Tibial nerve (tissue), 4 donors: ENCODE results near the gene NEMF. TPM values are rescaled to one million over a fixed set of nuclear protein-coding genes. Genes with fewer than 3 reads are reported as not detected.
"Not testable (repeated sequence)": the region's sequence is repeated elsewhere in the genome, so short reads cannot be mapped to it uniquely, and the experiment has no call there.

Experiments used
- DNase-seq, 2 donors: peaks; one replicate each; pipeline ENCODE4 v3.0.0-alpha.2; 2019; ENCODE audit warnings: low spot score in 2 of 2
- H3K27ac ChIP-seq, 4 donors: fragments of 200-600 bp; sonication (generic) in 3 of 4; one replicate each; pipeline ENCODE4 v1.5.1; 2017 to 2019; ENCODE audit warnings: mild to moderate bottlenecking in 1 of 4
- H3K27me3 ChIP-seq, 2 donors: fragments of 200-600 bp; sonication (generic) in 1 of 2; one replicate each; pipeline versions ENCODE4 v1.5.1 to v1.6.0; 2017 to 2019
- H3K36me3 ChIP-seq, 3 donors: fragments of 200-600 bp; sonication (generic); one replicate each; pipeline ENCODE4 v1.5.1; 2018 to 2019
- H3K4me1 ChIP-seq, 4 donors: fragments of 200-600 bp; sonication (generic) in 3 of 4; one replicate each; pipeline ENCODE4 v1.5.1; 2017 to 2019
- H3K4me3 ChIP-seq, 4 donors: fragments of 200-600 bp; sonication (generic) in 3 of 4; one replicate each; pipeline ENCODE4 v1.5.1; 2017 to 2019; ENCODE audit warnings: mild to moderate bottlenecking in 1 of 4, moderate library complexity in 1 of 4
- H3K9me3 ChIP-seq, 4 donors: fragments of 200-600 bp; sonication (generic) in 3 of 4; one replicate each; pipeline ENCODE4 v1.5.1; 2017 to 2019
- CTCF ChIP-seq, 5 experiments: fragments of 200-600 bp in 3 of 5; fragments of 450-650 bp in 2 of 5; sonication (generic) in 3 of 5; IDR thresholded peaks; one replicate each; pipeline ENCODE4 v1.5.1; 2016 to 2019; ENCODE audit warnings: antibody characterized with exemption in 5 of 5, mild to moderate bottlenecking in 3 of 5, moderate library complexity in 2 of 5
- EP300 ChIP-seq, 2 donors: sonication (generic); formaldehyde crosslinking; IDR thresholded peaks; one replicate each; pipeline ENCODE4 v1.6.1; 2017; ENCODE audit warnings: antibody characterized with exemption in 2 of 2, mild to moderate bottlenecking in 1 of 2
- POLR2A ChIP-seq, 2 donors: fragments of 450-650 bp; IDR thresholded peaks; one replicate each; pipeline ENCODE4 v1.6.1; 2017; ENCODE audit warnings: antibody characterized with exemption in 2 of 2, mild to moderate bottlenecking in 2 of 2, moderate library complexity in 2 of 2
- WGBS, 2 donors: methylation state at CpG; one replicate each; pipeline ENCODE4 v1.1.5; 2018; 5-methylcytosine and 5-hydroxymethylcytosine counted together
- total RNA-seq, 4 donors: library from RNA; depleted of rRNA; stranded (reverse); fragments of >200 nt; gene quantifications; one replicate each; pipeline ENCODE4 v1.1.0, GENCODE V29; 2016

Gene NEMF
- total RNA-seq, 4 donors from 2014 or later = 100 to 215 (median 138) TPM

GRCh38 chr14:49783394-49784014, 69.1 kb downstream of the NEMF start:
- no peak overlapping the region for H3K27ac ChIP-seq
- H3K9me3 ChIP-seq = no peaks in the 10 kb centered on the region
- H3K4me3 ChIP-seq = no peak overlapping the region
- TF ChIP-seq POLR2A (IDR thresholded peaks at IDR 0.05) (no peak), CTCF (IDR thresholded peaks at IDR 0.05) (no peak), EP300 (IDR thresholded peaks at IDR 0.05) (no peak)
- no peak for DNase-seq
- 82 to 84% methylated on average over 3 of the region's 3 CpGs for WGBS, 2 donors
- no peaks in the 10 kb centered on the region for H3K27me3 ChIP-seq
- peaks cover 4 to 99% (median 11%) of the 10 kb centered on the region in 3 donors for H3K36me3 ChIP-seq
- H3K4me1 ChIP-seq = no peaks in the 10 kb centered on the region

GRCh38 chr14:49781040-49781439, 71.5 kb downstream of the NEMF start:
- not testable (repeated sequence) for H3K4me3 ChIP-seq, H3K4me1 ChIP-seq, H3K9me3 ChIP-seq, DNase-seq, H3K27ac ChIP-seq, H3K27me3 ChIP-seq
- WGBS, 2 donors = 93 to 96% methylated on average over 7 of the region's 7 CpGs
- peaks cover 4 to 99% (median 5%) of the 10 kb centered on the region in 3 donors for H3K36me3 ChIP-seq

- H3K4me1 ChIP-seq = no peaks in the 10 kb centered on the region
- H3K36me3 ChIP-seq = peaks cover 4 to 94% (median 5%) of the 10 kb centered on the region in 3 donors
- no peak overlapping the region for H3K27ac ChIP-seq
- no peaks in the 10 kb centered on the region for H3K9me3 ChIP-seq
- 94 to 100% methylated on average over 2 of the region's 2 CpGs for WGBS, 2 donors
- H3K4me3 ChIP-seq = no peak overlapping the region
- DNase-seq = no peak
- TF ChIP-seq POLR2A (IDR thresholded peaks at IDR 0.05) = no peak
- TF ChIP-seq EP300 (IDR thresholded peaks at IDR 0.05) = no peak
- no peak for TF ChIP-seq CTCF (IDR thresholded peaks at IDR 0.05)
- H3K27me3 ChIP-seq = no peaks in the 10 kb centered on the region
Measured at GRCh38 chr14:49778421-49778820, 74.2 kb downstream of the NEMF start.

GRCh38 chr14:49774106-49774505, 78.5 kb downstream of the NEMF start:
- no peak for TF ChIP-seq CTCF (IDR thresholded peaks at IDR 0.05)
- no peak for TF ChIP-seq EP300 (IDR thresholded peaks at IDR 0.05)
- no peak for TF ChIP-seq POLR2A (IDR thresholded peaks at IDR 0.05)
- H3K36me3 ChIP-seq = peaks cover 0 to 64% (median 0%) of the 10 kb centered on the region in 3 donors
- WGBS, 2 donors = 91 to 97% methylated on average over 1 of the region's 1 CpG
- DNase-seq = no peak
- H3K27me3 ChIP-seq = no peaks in the 10 kb centered on the region
- no peak overlapping the region for H3K27ac ChIP-seq
- no peak overlapping the region for H3K4me3 ChIP-seq
- peaks cover 0 to 28% (median 20%) of the 10 kb centered on the region in 4 donors for H3K4me1 ChIP-seq
- H3K9me3 ChIP-seq = no peaks in the 10 kb centered on the region

- not testable (repeated sequence) for H3K27me3 ChIP-seq, H3K4me3 ChIP-seq, H3K27ac ChIP-seq, DNase-seq, H3K9me3 ChIP-seq
- Histone ChIP-seq H3K36me3 (peaks cover 0 to 40% (median 0%) of the 10 kb centered on the region in 3 donors), H3K4me1 (peaks cover 0 to 35% (median 27%) of the 10 kb centered on the region in 4 donors)
- WGBS, 2 donors = 88 to 91% methylated on average over 10 of the region's 10 CpGs
Measured at GRCh38 chr14:49771691-49772090, 80.9 kb downstream of the NEMF start.

- H3K9me3 ChIP-seq = no peaks in the 10 kb centered on the region
- H3K4me1 ChIP-seq = peaks cover 0 to 37% (median 29%) of the 10 kb centered on the region in 4 donors
- no peaks in the 10 kb centered on the region for H3K27me3 ChIP-seq
- WGBS, 2 donors = 27 to 33% methylated on average over 4 of the region's 4 CpGs
- peak overlapping the region in 3 of 4 donors; percentile 62 to 99 (median 97) for H3K27ac ChIP-seq
- TF ChIP-seq CTCF (IDR thresholded peaks at IDR 0.05) = no peak
- no peak for TF ChIP-seq POLR2A (IDR thresholded peaks at IDR 0.05)
- no peak for TF ChIP-seq EP300 (IDR thresholded peaks at IDR 0.05)
- no peak for DNase-seq
- peak overlapping the region in 1 of 4 donors; percentile 96 for H3K4me3 ChIP-seq
- H3K36me3 ChIP-seq = peaks cover 0 to 26% (median 0%) of the 10 kb centered on the region in 3 donors
Measured at GRCh38 chr14:49770212-49770817, 82.3 kb downstream of the NEMF start.
